Ascending aorta (tissue), 2 donors: ENCODE measurements around the gene CXCR1. TPM values are rescaled to one million over a fixed set of nuclear protein-coding genes. Genes with fewer than 3 reads are reported as not detected.

Source experiments
- DNase-seq, 2 donors: peaks; one replicate each; pipeline ENCODE4 v3.0.0-alpha.2; 2019; ENCODE audit warnings: low spot score in 2 of 2
- H3K27ac ChIP-seq, 2 donors: fragments of 200-600 bp; sonication (generic); one replicate each; pipeline ENCODE4 v1.5.1; 2016 to 2017; ENCODE audit warnings: mild to moderate bottlenecking in 1 of 2
- H3K27me3 ChIP-seq: fragments of 200-600 bp; sonication (generic); one replicate; pipeline ENCODE4 v1.5.1; 2017
- H3K36me3 ChIP-seq, 2 donors: fragments of 200-600 bp; sonication (generic); one replicate each; pipeline ENCODE4 v1.5.1; 2016
- H3K4me1 ChIP-seq, 2 donors: fragments of 200-600 bp; sonication (generic); one replicate each; pipeline ENCODE4 v1.5.1; 2016 to 2017; ENCODE audit warnings: mild to moderate bottlenecking in 1 of 2
- H3K4me3 ChIP-seq, 2 donors: fragments of 200-600 bp; sonication (generic); one replicate each; pipeline ENCODE4 v1.5.1; 2016 to 2017; ENCODE audit warnings: mild to moderate bottlenecking in 1 of 2
- H3K9me3 ChIP-seq, 2 donors: fragments of 200-600 bp; sonication (generic); one replicate each; pipeline ENCODE4 v1.5.1; 2016
- intact Hi-C: fragments of 100-400 bp; cut with DNase I; formaldehyde crosslinking; loops from one replicate; pipeline ENCODE4 v1.15.1; 2023
- total RNA-seq: library from RNA; depleted of rRNA; stranded (reverse); fragments of >200 nt; gene quantifications from one replicate; pipeline ENCODE4 v1.1.0, GENCODE V29; 2016
- TF ChIP-seq, protein P1 (sequence below), 3 experiments: fragments of 200-600 bp in 2 of 3; fragments of 450-650 bp in 1 of 3; sonication (generic) in 2 of 3; IDR thresholded peaks; one replicate each; pipeline ENCODE4 v1.5.1; 2016 to 2019; ENCODE audit warnings: antibody characterized with exemption in 3 of 3, mild to moderate bottlenecking in 1 of 3, moderate library complexity in 1 of 3

CXCR1 gene
- total RNA-seq, 1 donor from 2014 or later = not detected

DNA sequence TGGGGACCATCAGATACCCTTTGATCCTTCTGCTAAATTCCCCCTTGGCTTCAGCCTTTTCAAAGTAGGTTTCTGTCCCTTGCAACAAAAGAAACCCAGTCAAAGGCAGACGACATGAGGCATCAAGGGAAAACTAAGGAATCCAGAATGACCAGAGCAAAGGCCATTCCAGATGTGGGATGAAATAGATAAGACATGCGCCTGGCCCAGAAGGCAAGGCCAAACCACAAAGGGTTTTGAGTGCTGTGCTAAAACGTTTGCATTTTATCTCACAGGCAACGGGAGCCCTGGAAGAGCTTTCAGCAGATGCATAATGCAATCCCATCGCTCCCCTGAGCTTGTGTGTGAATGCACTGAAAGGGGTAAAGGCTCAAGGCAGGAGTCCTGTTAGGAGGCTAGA, 17.7 kb downstream of the CXCR1 start:
- Histone ChIP-seq H3K4me1 (no peaks in the 10 kb centered on the region), H3K36me3 (no peaks in the 10 kb centered on the region), H3K4me3 (no peak overlapping the region), H3K9me3 (no peaks in the 10 kb centered on the region), H3K27ac (no peak overlapping the region), H3K27me3 (no peaks in the 10 kb centered on the region)
- no peak for DNase-seq
- TF ChIP-seq, protein P1, sequence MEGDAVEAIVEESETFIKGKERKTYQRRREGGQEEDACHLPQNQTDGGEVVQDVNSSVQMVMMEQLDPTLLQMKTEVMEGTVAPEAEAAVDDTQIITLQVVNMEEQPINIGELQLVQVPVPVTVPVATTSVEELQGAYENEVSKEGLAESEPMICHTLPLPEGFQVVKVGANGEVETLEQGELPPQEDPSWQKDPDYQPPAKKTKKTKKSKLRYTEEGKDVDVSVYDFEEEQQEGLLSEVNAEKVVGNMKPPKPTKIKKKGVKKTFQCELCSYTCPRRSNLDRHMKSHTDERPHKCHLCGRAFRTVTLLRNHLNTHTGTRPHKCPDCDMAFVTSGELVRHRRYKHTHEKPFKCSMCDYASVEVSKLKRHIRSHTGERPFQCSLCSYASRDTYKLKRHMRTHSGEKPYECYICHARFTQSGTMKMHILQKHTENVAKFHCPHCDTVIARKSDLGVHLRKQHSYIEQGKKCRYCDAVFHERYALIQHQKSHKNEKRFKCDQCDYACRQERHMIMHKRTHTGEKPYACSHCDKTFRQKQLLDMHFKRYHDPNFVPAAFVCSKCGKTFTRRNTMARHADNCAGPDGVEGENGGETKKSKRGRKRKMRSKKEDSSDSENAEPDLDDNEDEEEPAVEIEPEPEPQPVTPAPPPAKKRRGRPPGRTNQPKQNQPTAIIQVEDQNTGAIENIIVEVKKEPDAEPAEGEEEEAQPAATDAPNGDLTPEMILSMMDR (IDR thresholded peaks at IDR 0.05) = no peak
- intact Hi-C loops = no loop called here

DNA sequence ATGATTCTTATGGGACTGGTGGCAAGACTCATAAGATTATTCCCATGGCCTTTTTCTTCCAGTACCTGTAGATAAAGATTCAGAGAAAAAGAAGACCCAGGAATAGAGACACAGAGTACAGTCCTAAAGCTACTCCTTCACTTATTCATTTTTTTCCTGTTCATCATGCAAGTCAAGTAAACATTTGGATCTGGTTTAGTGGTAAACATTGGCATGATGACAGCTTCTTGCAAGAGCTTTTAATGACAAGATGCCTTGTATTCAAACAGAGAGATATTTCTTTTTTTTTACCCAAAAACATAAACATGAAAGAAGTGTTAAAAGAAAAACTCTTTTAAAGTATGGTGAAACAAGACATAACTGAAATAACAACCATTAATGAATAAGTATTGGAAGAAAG, 20.7 kb downstream of the CXCR1 start:
- intact Hi-C loops = no loop called here
- H3K9me3 ChIP-seq = no peaks in the 10 kb centered on the region
- no peaks in the 10 kb centered on the region for H3K36me3 ChIP-seq
- no peak for DNase-seq
- H3K27ac ChIP-seq = no peak overlapping the region
- no peaks in the 10 kb centered on the region for H3K4me1 ChIP-seq
- no peak overlapping the region for H3K4me3 ChIP-seq
- TF ChIP-seq, protein P1 (IDR thresholded peaks at IDR 0.05) = no peak
- H3K27me3 ChIP-seq = no peaks in the 10 kb centered on the region

DNA sequence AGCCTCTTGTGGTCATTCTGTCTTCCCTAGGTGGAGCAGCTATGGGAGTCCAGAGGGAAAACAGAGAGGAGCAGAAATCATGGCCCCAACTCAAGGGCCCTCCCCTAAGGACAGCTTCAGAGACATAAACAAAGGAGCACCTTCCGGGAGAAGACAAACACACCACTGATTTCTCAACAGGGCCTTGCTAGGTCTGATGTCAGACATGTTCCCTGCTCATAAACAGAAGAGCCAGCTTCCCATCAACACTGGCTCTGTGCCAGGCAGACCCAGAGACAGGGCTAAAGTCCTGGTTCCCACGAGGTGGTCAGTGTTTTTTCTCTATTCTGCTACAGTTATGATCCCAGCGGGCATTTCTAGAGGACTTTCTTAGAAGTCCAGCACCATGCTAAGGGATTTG, 21.6 kb downstream of the CXCR1 start:
- Histone ChIP-seq H3K9me3 (no peaks in the 10 kb centered on the region), H3K4me3 (no peak overlapping the region), H3K36me3 (no peaks in the 10 kb centered on the region), H3K27ac (no peak overlapping the region), H3K4me1 (no peaks in the 10 kb centered on the region), H3K27me3 (no peaks in the 10 kb centered on the region)
- TF ChIP-seq, protein P1 (IDR thresholded peaks at IDR 0.05) = no peak
- DNase-seq = no peak
- intact Hi-C loops = no loop called here

DNA sequence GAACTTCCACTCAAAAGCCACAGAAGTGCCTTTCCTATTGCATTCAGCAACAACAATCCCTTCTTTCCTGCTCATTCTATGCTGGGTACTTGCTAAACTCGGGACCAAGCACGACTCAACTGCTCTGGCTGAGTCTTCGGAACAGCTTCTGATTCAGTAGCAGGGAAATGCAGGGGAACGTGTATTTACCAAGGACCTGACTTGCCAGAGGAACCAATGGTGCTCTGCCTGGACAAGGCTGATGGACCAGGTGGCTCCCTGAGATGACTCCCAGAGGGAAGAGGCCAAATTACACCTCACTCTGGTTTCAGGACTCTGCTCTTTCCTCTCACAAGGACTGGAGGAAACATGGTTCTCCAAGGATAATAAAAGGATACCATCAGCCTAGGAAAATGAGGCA, 28.7 kb downstream of the CXCR1 start:
- no peaks in the 10 kb centered on the region for H3K27me3 ChIP-seq
- intact Hi-C loops = no loop called here
- no peaks in the 10 kb centered on the region for H3K4me1 ChIP-seq
- no peak overlapping the region for H3K4me3 ChIP-seq
- H3K27ac ChIP-seq = no peak overlapping the region
- TF ChIP-seq, protein P1 (IDR thresholded peaks at IDR 0.05) = no peak
- H3K36me3 ChIP-seq = no peaks in the 10 kb centered on the region
- DNase-seq = no peak
- H3K9me3 ChIP-seq = no peaks in the 10 kb centered on the region

DNA sequence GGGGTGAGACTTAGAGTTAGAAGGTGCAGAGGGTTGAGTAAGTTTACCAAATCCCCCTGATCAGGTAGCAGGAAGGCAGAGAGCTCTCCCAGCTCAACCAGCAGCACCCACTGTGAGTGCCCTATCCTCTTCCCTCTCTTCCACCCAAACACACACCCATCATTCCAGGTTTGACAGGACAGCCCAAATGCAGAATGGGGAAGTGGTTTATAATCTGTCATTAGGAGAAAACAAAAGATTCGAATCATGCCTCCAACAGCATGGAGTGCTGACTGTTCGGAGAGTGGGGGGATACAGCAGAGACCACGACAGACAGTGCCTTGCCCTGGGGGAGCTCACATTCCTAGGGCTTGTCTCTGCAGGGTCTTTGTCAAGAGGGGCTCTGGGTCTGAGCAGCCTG, 29.2 kb downstream of the CXCR1 start:
- no peak for DNase-seq
- H3K27me3 ChIP-seq = no peaks in the 10 kb centered on the region
- intact Hi-C loops = no loop called here

More for the DNA sequence above, 29.2 kb downstream of the CXCR1 start:
- Histone ChIP-seq H3K4me3 (no peak overlapping the region), H3K27ac (no peak overlapping the region), H3K4me1 (no peaks in the 10 kb centered on the region), H3K9me3 (no peaks in the 10 kb centered on the region), H3K36me3 (no peaks in the 10 kb centered on the region)
- TF ChIP-seq, protein P1 (IDR thresholded peaks at IDR 0.05) = no peak
